ENCODE data around the gene KLHL29.

- no peak for TF ChIP-seq USF2 (IDR thresholded peaks at IDR 0.05; ENCODE audit: borderline replicate concordance, low read depth, low read length)
- no peak for TF ChIP-seq RCOR1 (conservative IDR thresholded peaks at IDR 0.05; ENCODE audit: low read depth, low read length)
- no peak for TF ChIP-seq JUND (IDR thresholded peaks at IDR 0.05; ENCODE audit: low read depth, low read length)
- no peak for TF ChIP-seq CTCF (IDR thresholded peaks at IDR 0.05 in 2 of 3, conservative IDR thresholded peaks at IDR 0.05 in 1 of 3; ENCODE audit: control insufficient read depth in 2 of 3, extremely low read depth in 1 of 3, insufficient read depth in 1 of 3, low read depth in 3 of 3, low read length in 3 of 3)
- TF ChIP-seq RELA (IDR thresholded peaks at IDR 0.05; ENCODE audit: borderline replicate concordance, partially characterized antibody), result no peak
- TF ChIP-seq ASH2L (IDR thresholded peaks at IDR 0.05; ENCODE audit: borderline replicate concordance, low read depth), result no peak
Measured at GRCh38 chr2:23546913-23547312, 161.9 kb downstream of the KLHL29 start.
